ENCODE data around the gene SDK1. TPM values are rescaled to one million over a fixed set of nuclear protein-coding genes. Genes with fewer than 3 reads are reported as not detected.

Gene SDK1
- total RNA-seq, 1 donor from 2014 or later, result 1.3 TPM

DNA sequence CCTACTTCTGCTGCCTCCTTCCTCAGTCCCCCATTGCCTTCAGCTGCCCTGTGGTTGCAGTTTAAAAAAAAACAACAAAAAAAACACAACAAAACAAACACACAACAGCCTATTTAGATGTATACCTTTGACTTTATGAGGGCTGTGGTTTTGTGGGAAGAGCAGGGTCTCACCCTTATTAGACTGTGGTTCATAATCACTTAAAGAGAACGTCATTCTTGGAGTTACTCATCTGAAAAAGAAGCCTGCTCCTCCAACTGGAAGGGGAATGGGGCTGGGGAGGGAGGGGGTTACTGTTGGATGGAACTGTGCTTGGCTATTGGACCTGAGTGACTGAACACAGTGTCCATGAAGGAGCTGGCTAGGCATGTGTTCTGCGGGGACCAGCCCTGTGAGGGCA lies 48.1 kb downstream of the SDK1 start:
- CTCF ChIA-PET, result no interaction called here
- ATAC-seq (ENCODE audit: low read depth) (no peak), DNase-seq (no peak)
- no peaks in the 10 kb centered on the region for H3K9me3 Mint-ChIP-seq
- POLR2A ChIA-PET, result no interaction called here
- TF ChIP-seq, protein P1, sequence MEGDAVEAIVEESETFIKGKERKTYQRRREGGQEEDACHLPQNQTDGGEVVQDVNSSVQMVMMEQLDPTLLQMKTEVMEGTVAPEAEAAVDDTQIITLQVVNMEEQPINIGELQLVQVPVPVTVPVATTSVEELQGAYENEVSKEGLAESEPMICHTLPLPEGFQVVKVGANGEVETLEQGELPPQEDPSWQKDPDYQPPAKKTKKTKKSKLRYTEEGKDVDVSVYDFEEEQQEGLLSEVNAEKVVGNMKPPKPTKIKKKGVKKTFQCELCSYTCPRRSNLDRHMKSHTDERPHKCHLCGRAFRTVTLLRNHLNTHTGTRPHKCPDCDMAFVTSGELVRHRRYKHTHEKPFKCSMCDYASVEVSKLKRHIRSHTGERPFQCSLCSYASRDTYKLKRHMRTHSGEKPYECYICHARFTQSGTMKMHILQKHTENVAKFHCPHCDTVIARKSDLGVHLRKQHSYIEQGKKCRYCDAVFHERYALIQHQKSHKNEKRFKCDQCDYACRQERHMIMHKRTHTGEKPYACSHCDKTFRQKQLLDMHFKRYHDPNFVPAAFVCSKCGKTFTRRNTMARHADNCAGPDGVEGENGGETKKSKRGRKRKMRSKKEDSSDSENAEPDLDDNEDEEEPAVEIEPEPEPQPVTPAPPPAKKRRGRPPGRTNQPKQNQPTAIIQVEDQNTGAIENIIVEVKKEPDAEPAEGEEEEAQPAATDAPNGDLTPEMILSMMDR (IDR thresholded peaks at IDR 0.05), result no peak
- H3K4me1 Mint-ChIP-seq, result no peaks in the 10 kb centered on the region
- intact Hi-C loops (cut with micrococcal nuclease), result no loop called here
- no peak overlapping the region for H3K27ac Mint-ChIP-seq
- peaks cover 15% of the 10 kb centered on the region for H3K27me3 Mint-ChIP-seq
- H3K4me3 Mint-ChIP-seq, result no peak overlapping the region
- H3K36me3 Mint-ChIP-seq (ENCODE audit: low read depth), result no peaks in the 10 kb centered on the region

DNA sequence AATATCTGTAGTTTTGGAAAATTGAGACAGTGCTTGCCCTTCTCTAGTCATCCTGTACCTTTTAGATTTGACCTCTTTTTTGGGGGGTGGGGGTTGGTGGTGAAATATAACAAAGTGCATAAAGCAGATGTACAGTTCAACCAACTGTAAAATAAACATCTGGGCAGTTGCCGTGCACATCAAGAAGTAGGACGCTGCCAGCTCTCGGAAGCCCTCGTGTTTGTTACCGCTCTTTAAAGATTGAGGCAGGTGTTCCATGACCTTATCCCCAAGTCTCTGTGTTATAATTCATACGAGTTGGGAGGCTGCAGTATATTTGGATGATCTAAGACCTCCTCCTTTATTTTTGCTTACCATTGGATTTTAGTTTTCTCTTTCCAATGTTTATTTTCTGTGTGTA lies 55.1 kb downstream of the SDK1 start:
- no peaks in the 10 kb centered on the region for H3K36me3 Mint-ChIP-seq (ENCODE audit: low read depth)

DNA sequence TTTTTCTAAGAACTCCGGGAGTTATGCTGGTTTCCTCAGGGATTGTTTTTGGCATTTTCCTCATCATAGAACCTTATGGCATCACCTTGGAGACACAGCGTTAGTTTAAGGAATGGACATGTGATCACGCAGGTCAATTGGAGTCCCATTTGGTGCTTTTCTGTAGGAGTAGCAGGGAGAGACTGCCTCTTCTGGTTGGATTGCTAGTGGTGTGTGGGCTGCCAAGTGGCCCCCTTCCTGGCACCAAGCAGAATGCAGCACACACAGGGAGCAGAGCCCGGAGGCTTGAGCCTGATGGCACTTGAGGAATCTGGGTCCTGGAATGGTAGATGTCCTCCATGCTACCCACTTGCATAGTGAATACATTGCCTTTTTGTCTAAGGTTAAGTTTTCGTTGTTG lies 57.9 kb downstream of the SDK1 start:
- no peak for ATAC-seq (ENCODE audit: low read depth)
- DNase-seq, result no peak
- Mint-ChIP-seq H3K4me3 (no peak overlapping the region), H3K27ac (no peak overlapping the region), H3K27me3 (peaks cover 8% of the 10 kb centered on the region), H3K9me3 (no peaks in the 10 kb centered on the region), H3K4me1 (no peaks in the 10 kb centered on the region), H3K36me3 (ENCODE audit: low read depth) (no peaks in the 10 kb centered on the region)
- CTCF ChIA-PET, result no interaction called here
- intact Hi-C loops (cut with micrococcal nuclease), result no loop called here
- POLR2A ChIA-PET, result no interaction called here
- TF ChIP-seq, protein P1 (IDR thresholded peaks at IDR 0.05), result no peak

More for the DNA sequence above, 55.1 kb downstream of the SDK1 start:
- H3K27me3 Mint-ChIP-seq, result peaks cover 9% of the 10 kb centered on the region
- ChIA-PET CTCF (no interaction called here), POLR2A (no interaction called here)
- H3K9me3 Mint-ChIP-seq, result no peaks in the 10 kb centered on the region
- no peak overlapping the region for H3K27ac Mint-ChIP-seq
- ATAC-seq (ENCODE audit: low read depth) (no peak), DNase-seq (no peak)
- intact Hi-C loops (cut with micrococcal nuclease), result no loop called here
- TF ChIP-seq, protein P1 (IDR thresholded peaks at IDR 0.05), result no peak
- no peaks in the 10 kb centered on the region for H3K4me1 Mint-ChIP-seq
- H3K4me3 Mint-ChIP-seq, result no peak overlapping the region

DNA sequence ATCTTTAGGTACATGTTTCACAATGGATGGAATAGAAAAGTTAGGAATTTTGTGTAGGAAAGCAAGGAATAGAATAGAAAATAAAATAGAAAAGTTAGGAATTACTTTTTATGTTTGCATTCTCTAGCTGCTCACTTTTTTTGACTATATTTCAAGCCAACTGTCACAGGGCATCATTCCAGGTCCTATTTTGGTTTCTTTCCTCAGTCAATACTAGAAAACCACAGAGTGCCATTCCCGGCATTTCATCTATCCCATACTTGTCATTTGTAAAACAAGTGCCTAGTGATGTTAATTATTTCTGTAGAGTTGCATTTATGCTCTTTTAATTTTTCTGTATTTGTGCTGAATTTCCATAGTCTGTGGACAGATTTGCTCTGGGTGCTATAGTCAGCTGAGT lies 66.2 kb downstream of the SDK1 start:
- intact Hi-C loops (cut with micrococcal nuclease), result no loop called here
- Mint-ChIP-seq H3K9me3 (no peaks in the 10 kb centered on the region), H3K4me3 (no peak overlapping the region), H3K4me1 (peaks cover 7% of the 10 kb centered on the region), H3K27ac (no peak overlapping the region), H3K36me3 (ENCODE audit: low read depth) (no peaks in the 10 kb centered on the region), H3K27me3 (peaks cover 47% of the 10 kb centered on the region)
- ChIA-PET CTCF (no interaction called here), POLR2A (no interaction called here)
- ATAC-seq (ENCODE audit: low read depth) (no peak), DNase-seq (no peak)
- TF ChIP-seq, protein P1 (IDR thresholded peaks at IDR 0.05), result no peak

DNA sequence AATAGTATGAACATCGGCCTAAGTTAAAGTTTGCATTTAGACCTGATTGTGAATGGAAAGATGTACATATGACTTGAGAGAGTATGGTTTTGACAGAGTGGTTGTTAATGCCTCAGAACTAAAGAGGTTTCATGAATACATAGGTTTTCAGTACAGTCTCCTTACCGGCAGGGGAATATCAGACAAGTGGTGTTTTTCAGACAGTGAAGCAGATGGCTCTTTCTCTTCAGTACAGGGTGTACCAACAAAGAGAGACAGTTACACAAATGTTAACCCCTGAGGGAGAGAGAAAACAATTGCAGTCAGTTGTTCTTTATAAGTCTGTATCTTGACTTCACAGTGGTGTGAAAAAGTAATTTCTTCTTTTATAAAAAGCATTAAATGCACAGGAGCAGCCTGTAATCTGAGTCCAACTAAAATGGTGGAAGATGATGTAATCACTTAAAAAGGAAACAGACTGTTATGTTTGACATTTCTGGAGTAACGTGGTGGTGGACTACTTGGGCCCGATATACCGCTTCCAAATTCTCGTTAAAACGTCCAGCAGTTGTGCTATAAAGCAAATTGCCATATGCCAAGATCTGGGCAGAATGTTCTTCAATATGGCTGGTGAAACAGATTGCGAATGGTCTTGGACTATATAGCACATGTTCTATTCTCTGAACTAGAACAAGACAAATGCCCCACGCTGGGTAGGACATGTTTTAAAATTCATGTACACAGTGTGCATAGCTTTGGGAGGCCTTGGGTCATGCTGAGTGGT lies 69.2 kb downstream of the SDK1 start:
- intact Hi-C loops (cut with micrococcal nuclease), result no loop called here
- no peak for ATAC-seq (ENCODE audit: low read depth)
- no peaks in the 10 kb centered on the region for H3K36me3 Mint-ChIP-seq (ENCODE audit: low read depth)
- no peak for DNase-seq
- H3K27ac Mint-ChIP-seq, result no peak overlapping the region
- ChIA-PET POLR2A (no interaction called here), CTCF (no interaction called here)
- TF ChIP-seq, protein P1 (IDR thresholded peaks at IDR 0.05), result no peak
- no peak overlapping the region for H3K4me3 Mint-ChIP-seq
- peaks cover 39% of the 10 kb centered on the region for H3K27me3 Mint-ChIP-seq
- H3K4me1 Mint-ChIP-seq, result peaks cover 7% of the 10 kb centered on the region
- H3K9me3 Mint-ChIP-seq, result no peaks in the 10 kb centered on the region

All from activated B cell treated with CpG ODN at 0.5 μM for 24 hours (primary cell).